A673 (cell line): ENCODE results near the gene MTFMT.

Source experiments
- CTCF ChIP-seq: fragments of 300-800, 200-600 bp; sonication (generic); conservative IDR thresholded peaks from 2 replicates; pipeline ENCODE4 v1.5.1; 2017; ENCODE audit warnings: low read depth, mild to moderate bottlenecking, antibody characterized with exemption, low read length, moderate library complexity, mixed read lengths
- EZH2 ChIP-seq: fragments of 200-600 bp; sonication (generic); IDR thresholded peaks from 2 replicates; pipeline ENCODE4 v1.6.1; 2017; ENCODE audit warnings: borderline replicate concordance, low read depth, mild to moderate bottlenecking, mixed read lengths, antibody characterized with exemption, low read length; ENCODE audit not compliant: poor library complexity, severe bottlenecking

DNA sequence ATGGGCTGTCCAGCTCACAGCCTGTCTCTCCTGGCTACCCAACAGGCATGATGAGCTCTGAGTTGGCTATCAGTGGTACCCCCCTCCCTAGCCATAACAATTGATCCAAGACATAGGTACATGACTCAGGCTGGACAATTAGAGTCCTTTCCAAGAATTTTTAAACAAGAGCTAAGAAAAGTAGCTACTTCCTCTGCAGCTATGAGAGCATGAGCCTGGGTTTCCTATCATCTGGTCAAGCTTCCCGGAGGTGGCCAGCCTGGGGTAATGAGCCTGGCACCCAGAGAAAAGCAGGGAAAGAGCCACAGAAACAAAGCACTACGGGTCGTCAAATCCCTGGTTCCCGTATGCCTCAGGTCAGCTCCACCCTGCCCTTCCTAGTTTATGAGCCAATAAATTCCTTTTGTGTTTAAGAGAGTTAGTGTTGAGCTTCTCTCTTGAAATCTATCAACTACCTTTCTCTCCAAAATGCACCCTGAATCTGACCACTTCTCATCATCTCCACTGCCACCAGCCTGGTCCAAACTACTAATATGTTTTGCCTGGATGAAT is 13.4 kb upstream of the MTFMT start:
- TF ChIP-seq CTCF: no peak
- no peak for TF ChIP-seq EZH2
